RWPE2 (cell line): ENCODE measurements around the gene UXS1.

Experiments
- ATAC-seq: fragments of 200-7000 bp; cut with Tn5 transposase; 3 replicates; pipeline ENCODE4 v1.9.1; 2021; ENCODE audit warnings: low read depth
- DNase-seq: peaks from one replicate; pipeline ENCODE4 v3.0.0-alpha.2; 2020; ENCODE audit warnings: low spot score
- H3K27ac ChIP-seq: fragments of 450-650 bp; 2 replicates; pipeline ENCODE4 v1.5.1; 2017; ENCODE audit warnings: mild to moderate bottlenecking; ENCODE audit not compliant: poor library complexity, severe bottlenecking
- H3K27me3 ChIP-seq: fragments of 250-450 bp; sonication (Bioruptor Pico); 2 replicates; pipeline ENCODE4 v1.5.1; 2021; ENCODE audit warnings: mild to moderate bottlenecking, moderate library complexity; ENCODE audit not compliant: insufficient read depth, poor library complexity, severe bottlenecking
- H3K36me3 ChIP-seq: fragments of 250-450 bp; sonication (Bioruptor Pico); 2 replicates; pipeline ENCODE4 v1.5.1; 2020; ENCODE audit warnings: low read depth, mild to moderate bottlenecking, moderate library complexity
- H3K4me1 ChIP-seq: fragments of 250-450 bp; sonication (Bioruptor Pico); 2 replicates; pipeline ENCODE4 v1.5.1; 2021; ENCODE audit warnings: mild to moderate bottlenecking, moderate library complexity; ENCODE audit not compliant: insufficient read depth, poor library complexity, severe bottlenecking
- H3K4me3 ChIP-seq: fragments of 250-450 bp; sonication (Bioruptor Pico); 2 replicates; pipeline ENCODE4 v1.5.1; 2021; ENCODE audit warnings: mild to moderate bottlenecking, moderate library complexity; ENCODE audit not compliant: severe bottlenecking
- H3K9me3 ChIP-seq: fragments of 250-450 bp; sonication (Bioruptor Pico); 2 replicates; pipeline ENCODE4 v1.5.1; 2021; ENCODE audit warnings: mild to moderate bottlenecking, moderate library complexity; ENCODE audit not compliant: severe bottlenecking
- CTCF ChIP-seq: fragments of 450-650 bp; IDR thresholded peaks from one replicate; pipeline ENCODE4 v1.5.1; 2017; ENCODE audit warnings: mild to moderate bottlenecking, moderate library complexity; ENCODE audit not compliant: poor library complexity, severe bottlenecking

Gene UXS1

GRCh38 chr2:106189764-106190468, 4.2 kb downstream of the UXS1 start:
- TF ChIP-seq CTCF: no peak
- DNase-seq (no peak), ATAC-seq (peak; percentile 52)
- no peaks in the 10 kb centered on the region for H3K36me3 ChIP-seq
- no peak overlapping the region for H3K4me3 ChIP-seq
- H3K4me1 ChIP-seq: peaks cover 11% of the 10 kb centered on the region
- H3K27me3 ChIP-seq: no peaks in the 10 kb centered on the region
- H3K27ac ChIP-seq: no peak overlapping the region
- H3K9me3 ChIP-seq: no peaks in the 10 kb centered on the region

- ATAC-seq: no peak
- TF ChIP-seq CTCF: no peak
- H3K27me3 ChIP-seq: no peaks in the 10 kb centered on the region
- H3K36me3 ChIP-seq: no peaks in the 10 kb centered on the region
- DNase-seq: no peak
- H3K9me3 ChIP-seq: no peaks in the 10 kb centered on the region
- no peak overlapping the region for H3K27ac ChIP-seq
- no peak overlapping the region for H3K4me3 ChIP-seq
- peaks cover 11% of the 10 kb centered on the region for H3K4me1 ChIP-seq
These were observed 4.8 kb downstream of the UXS1 start for GRCh38 chr2:106189325-106189724.

DNA sequence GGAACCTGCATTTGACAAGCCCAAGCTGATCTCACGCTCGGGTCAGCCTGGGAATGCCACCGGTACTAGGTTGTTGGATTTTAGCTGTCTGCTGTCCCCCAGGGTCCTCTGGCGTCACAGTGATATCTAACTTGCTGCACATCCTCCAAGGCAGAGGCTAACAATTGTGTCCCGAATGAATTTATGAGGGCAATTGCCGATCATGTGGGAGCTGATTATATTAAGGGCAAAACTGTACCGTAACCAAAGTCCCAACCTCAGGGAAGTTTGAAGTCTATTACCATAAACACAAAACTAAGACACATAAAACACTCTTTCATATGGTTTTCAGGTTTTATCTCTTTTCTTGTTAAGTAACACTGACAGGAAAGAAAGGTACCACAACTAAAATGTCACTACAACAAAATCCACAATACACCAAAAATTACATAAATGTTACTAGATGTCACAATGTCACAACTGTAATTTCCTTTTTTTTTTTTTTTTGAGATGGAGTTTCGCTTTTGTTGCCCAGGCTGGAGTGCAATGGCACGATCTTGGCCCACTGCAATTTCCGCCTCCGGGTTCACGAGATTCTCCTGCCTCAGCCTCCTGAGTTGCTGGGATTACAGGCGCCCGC, 6.7 kb downstream of the UXS1 start:
- DNase-seq: no peak
- Histone ChIP-seq H3K27me3 (no peaks in the 10 kb centered on the region), H3K27ac (no peak overlapping the region), H3K4me1 (peaks cover 4% of the 10 kb centered on the region), H3K36me3 (no peaks in the 10 kb centered on the region), H3K4me3 (no peak overlapping the region), H3K9me3 (no peaks in the 10 kb centered on the region)
- ATAC-seq: no peak
- no peak for TF ChIP-seq CTCF

- ATAC-seq: no peak
- H3K27ac ChIP-seq: no peak overlapping the region
These were observed 8.5 kb downstream of the UXS1 start for GRCh38 chr2:106185475-106186184.

More at GRCh38 chr2:106185475-106186184, 8.5 kb downstream of the UXS1 start:
- no peak for DNase-seq
- H3K4me3 ChIP-seq: no peak overlapping the region
- no peaks in the 10 kb centered on the region for H3K36me3 ChIP-seq
- peaks cover 4% of the 10 kb centered on the region for H3K4me1 ChIP-seq
- H3K27me3 ChIP-seq: no peaks in the 10 kb centered on the region
- H3K9me3 ChIP-seq: no peaks in the 10 kb centered on the region
- no peak for TF ChIP-seq CTCF
